Stimulated activated CD8-positive, alpha-beta memory T cell treated with anti-CD3 and anti-CD28 coated beads, Interleukin-15, amount 100 ng/mL, for 1 hour (primary cell): ENCODE measurements around the gene CASK.
"Not testable (repeated sequence)": the region's sequence is repeated elsewhere in the genome, so short reads cannot be mapped to it uniquely, and the experiment has no call there.

Source experiments
- DNase-seq: peaks from one replicate; pipeline ENCODE4 v3.0.0-alpha.2; 2020; ENCODE audit warnings: low read depth

CASK gene

GRCh38 chrX:41629539-41629938, 293.8 kb downstream of the CASK start:
- no peak for DNase-seq

- no peak for DNase-seq
Measured at GRCh38 chrX:41621222-41621723, 302.1 kb downstream of the CASK start.

DNA sequence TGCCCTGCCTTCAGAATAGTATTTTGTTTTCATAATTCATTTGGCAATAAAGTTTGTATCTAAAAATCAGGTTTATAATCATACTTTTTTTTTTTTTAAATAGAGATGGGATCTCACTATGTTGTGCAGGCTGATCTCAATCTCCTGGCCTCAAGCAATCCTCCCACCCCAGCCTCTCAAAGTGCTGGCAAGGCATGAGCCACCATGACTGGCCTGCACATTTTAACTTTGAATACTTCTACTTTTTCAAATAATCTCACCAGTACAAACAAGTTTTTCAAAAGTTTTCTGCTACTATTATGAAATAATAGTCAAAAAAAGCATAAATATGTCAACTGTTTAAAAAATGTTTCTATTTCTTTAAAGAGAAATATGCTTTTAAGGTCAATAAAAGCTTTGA, 304.1 kb downstream of the CASK start:
- DNase-seq: no peak

- DNase-seq: no peak
Measured at GRCh38 chrX:41616935-41617334, 306.4 kb downstream of the CASK start.

DNA sequence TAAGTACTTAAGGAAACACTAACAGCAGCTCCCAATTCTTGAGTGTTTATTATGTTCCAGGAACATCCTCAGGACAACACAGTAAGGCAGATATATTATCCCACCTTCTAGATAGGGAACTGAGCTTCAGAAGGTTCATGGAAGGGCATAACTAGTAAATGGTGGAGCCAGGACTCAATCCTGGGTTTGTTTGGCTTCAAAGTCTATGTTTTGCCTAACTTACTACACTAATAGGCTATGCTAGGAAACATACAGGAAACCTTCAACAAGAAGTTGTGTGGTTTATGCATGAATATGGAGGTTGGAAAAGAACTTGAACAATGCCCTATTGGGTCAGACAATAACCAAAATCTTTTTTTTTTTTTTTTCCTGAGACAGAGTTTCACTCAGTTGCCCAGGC, 307.1 kb downstream of the CASK start:
- no peak for DNase-seq

DNA sequence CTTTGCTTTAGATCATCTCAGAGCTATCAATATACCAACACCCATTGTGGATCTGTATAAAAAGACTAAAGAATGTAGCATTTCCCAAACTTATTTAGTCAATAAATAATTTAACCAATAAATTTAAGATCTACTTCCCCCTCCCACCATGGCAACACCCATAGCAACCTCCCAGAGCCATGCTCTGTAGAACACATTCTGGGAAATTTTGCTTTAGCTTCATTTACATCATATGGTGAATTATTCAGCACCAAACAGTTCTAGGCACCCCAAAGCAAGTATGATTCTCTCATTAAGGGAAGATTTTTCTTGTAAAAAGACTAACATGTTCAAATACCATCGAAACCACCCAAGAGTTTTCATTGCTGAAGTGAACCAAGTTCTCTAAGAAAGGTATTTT, 315.1 kb downstream of the CASK start:
- no peak for DNase-seq

GRCh38 chrX:41607264-41607832, 316.0 kb downstream of the CASK start:
- DNase-seq: no peak

- DNase-seq: not testable (repeated sequence)
Measured at GRCh38 chrX:41606057-41606456, 317.3 kb downstream of the CASK start.

- DNase-seq: no peak
Measured at GRCh38 chrX:41604766-41605543, 318.4 kb downstream of the CASK start.

GRCh38 chrX:41604177-41604576, 319.2 kb downstream of the CASK start:
- DNase-seq: no peak

DNA sequence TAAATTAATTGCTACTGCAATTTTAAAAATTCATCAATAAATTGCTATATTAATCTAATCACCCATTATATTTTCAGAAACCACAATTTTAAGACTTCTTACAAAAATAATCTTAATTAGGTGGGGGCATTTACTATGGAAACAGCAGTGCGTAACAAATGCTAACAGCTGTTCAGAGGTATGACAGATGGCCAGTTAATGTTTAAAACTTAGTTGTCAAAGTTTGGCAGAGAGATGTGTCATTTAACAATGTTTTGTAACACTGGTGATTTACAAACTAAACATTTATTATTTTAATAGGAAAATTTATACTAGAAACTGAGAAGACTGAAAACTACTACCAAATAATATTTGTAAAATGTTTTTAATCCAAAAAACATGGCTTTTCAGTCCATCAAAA, 319.8 kb downstream of the CASK start:
- DNase-seq: no peak

GRCh38 chrX:41602816-41603345, 320.5 kb downstream of the CASK start:
- no peak for DNase-seq

GRCh38 chrX:41600291-41600690, 323.1 kb downstream of the CASK start:
- no peak for DNase-seq

- no peak for DNase-seq
Measured at GRCh38 chrX:41599507-41599906, 323.8 kb downstream of the CASK start.

GRCh38 chrX:41596596-41596995, 326.8 kb downstream of the CASK start:
- DNase-seq: no peak

DNA sequence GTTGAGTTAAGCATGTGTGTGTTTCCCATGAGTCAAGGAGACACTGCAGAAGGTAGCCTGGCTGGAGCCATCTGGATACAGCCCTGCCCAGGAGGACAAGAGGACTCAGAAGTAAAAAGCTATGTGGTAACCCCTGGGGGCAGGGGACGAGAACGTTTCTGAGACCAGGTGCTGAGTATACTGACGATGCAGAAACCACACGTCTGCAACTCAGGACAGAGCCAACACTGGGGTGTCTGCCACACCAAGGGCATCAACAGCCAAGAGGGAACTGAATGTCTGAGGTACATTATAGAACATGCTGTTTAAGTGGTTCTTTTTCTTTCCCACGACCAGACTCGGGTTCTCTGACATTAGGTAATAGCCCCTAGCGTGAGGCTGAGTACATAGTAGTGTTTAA, 328.7 kb downstream of the CASK start:
- DNase-seq: no peak

- no peak for DNase-seq
Measured at GRCh38 chrX:41591906-41592305, 331.4 kb downstream of the CASK start.

DNA sequence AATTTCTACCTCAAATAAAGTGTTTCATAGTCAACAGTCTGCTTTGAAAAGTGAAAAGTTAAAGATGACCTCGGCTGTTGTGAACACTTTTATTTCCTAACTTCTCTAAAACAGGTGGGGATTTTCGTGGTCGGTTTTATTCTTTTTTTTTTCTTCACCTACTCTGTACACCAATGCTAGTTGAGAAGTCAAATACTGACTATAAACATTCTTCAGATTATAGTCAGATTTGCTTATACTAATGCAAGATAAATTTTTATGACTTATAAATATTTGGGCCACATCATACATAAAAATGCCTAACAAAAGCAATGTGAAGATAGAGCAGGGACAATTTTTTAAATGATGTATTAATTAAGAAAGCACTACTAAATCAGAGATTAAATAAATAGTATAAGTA, 332.7 kb downstream of the CASK start:
- no peak for DNase-seq

- DNase-seq: no peak
Measured at GRCh38 chrX:41589634-41590270, 333.6 kb downstream of the CASK start.

- no peak for DNase-seq
Measured at GRCh38 chrX:41588271-41588670, 335.1 kb downstream of the CASK start.

- DNase-seq: no peak
Measured at GRCh38 chrX:41580423-41581064, 342.8 kb downstream of the CASK start.

DNA sequence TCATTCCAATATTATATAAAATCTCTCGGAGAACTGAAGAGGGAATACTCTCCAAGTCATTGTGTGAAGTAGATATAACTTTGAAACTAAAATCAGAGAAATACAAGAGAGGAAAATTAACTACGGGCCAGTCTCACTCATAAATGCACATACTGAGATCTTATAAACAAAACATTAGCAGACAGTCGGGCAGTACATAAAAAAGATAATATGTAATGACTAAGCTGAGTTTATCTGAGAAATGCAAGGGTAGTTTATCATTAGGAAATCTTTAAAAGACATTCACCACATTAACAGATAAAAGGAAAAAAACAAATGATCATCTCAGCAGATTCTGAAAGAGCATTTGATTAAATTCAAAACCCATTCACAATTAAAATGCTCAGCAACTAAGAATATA, 359.5 kb downstream of the CASK start:
- no peak for DNase-seq

GRCh38 chrX:41561045-41561444, 362.3 kb downstream of the CASK start:
- no peak for DNase-seq
